Loucy (cell line): ENCODE results near the gene IGFBP6.

Source experiments
- H2AFZ ChIP-seq: fragments of 200-600 bp; sonication (generic); 2 replicates; pipeline ENCODE4 v1.6.0; 2016; ENCODE audit warnings: antibody characterized with exemption, mild to moderate bottlenecking, low read length, moderate library complexity
- H3F3A ChIP-seq: fragments of 200-600 bp; 2 replicates; pipeline ENCODE4 v1.6.0; 2016; ENCODE audit warnings: antibody characterized with exemption, low read depth, mild to moderate bottlenecking
- H3K27me3 ChIP-seq: fragments of 200-600 bp; sonication (generic); 2 replicates; pipeline ENCODE4 v1.6.1; 2014; ENCODE audit warnings: low read length, mild to moderate bottlenecking; ENCODE audit not compliant: insufficient read depth, poor library complexity, severe bottlenecking
- H3K36me3 ChIP-seq: fragments of 200-600 bp; sonication (generic); 2 replicates; pipeline ENCODE4 v1.6.1; 2016; ENCODE audit warnings: low read length; ENCODE audit not compliant: insufficient read depth
- H3K4me1 ChIP-seq: fragments of 200-600 bp; sonication (generic); 2 replicates; pipeline ENCODE4 v1.5.1; 2014; ENCODE audit warnings: low read length, mild to moderate bottlenecking; ENCODE audit not compliant: insufficient read depth, poor library complexity, severe bottlenecking
- H3K4me2 ChIP-seq: fragments of 200-600 bp; sonication (generic); 2 replicates; pipeline ENCODE4 v1.6.0; 2014; ENCODE audit warnings: antibody characterized with exemption, low read length, low read depth, mild to moderate bottlenecking; ENCODE audit not compliant: poor library complexity, severe bottlenecking
- H3K4me3 ChIP-seq: fragments of 200-600 bp; sonication (generic); 2 replicates; pipeline ENCODE4 v1.5.1; 2014; ENCODE audit warnings: low read length, mild to moderate bottlenecking, mixed read lengths; ENCODE audit not compliant: poor library complexity, severe bottlenecking
- H3K79me2 ChIP-seq: fragments of 200-600 bp; sonication (generic); 2 replicates; pipeline ENCODE4 v1.6.1; 2014; ENCODE audit warnings: low read length; ENCODE audit not compliant: insufficient read depth
- H3K9ac ChIP-seq: fragments of 200-600 bp; sonication (generic); 2 replicates; pipeline ENCODE4 v1.6.0; 2014; ENCODE audit warnings: mild to moderate bottlenecking, low read depth, low read length, moderate library complexity; ENCODE audit not compliant: poor library complexity, severe bottlenecking
- H3K9me2 ChIP-seq: fragments of 200-600 bp; sonication (generic); replicated peaks from 2 replicates; pipeline ENCODE4 v1.6.1; 2016; ENCODE audit warnings: low read depth, low read length, mixed read lengths
- H3K9me3 ChIP-seq: fragments of 200-600 bp; sonication (generic); 2 replicates; pipeline ENCODE4 v1.6.1; 2014; ENCODE audit warnings: mild to moderate bottlenecking, antibody characterized with exemption, low read length, low read depth; ENCODE audit not compliant: insufficient read depth
- H4K20me1 ChIP-seq: fragments of 200-600 bp; sonication (generic); 2 replicates; pipeline ENCODE4 v1.6.0; 2014; ENCODE audit warnings: antibody characterized with exemption, low read length, mild to moderate bottlenecking; ENCODE audit not compliant: insufficient read depth, poor library complexity, severe bottlenecking
- EZH2phosphoT487 ChIP-seq: fragments of 200-600 bp; IDR thresholded peaks from 2 replicates; pipeline ENCODE4 v1.6.1; 2018; ENCODE audit warnings: antibody characterized with exemption, mild to moderate bottlenecking, moderate library complexity, borderline replicate concordance
- TF ChIP-seq, protein P1 (sequence below): fragments of 200-600 bp; sonication (generic); conservative IDR thresholded peaks from 2 replicates; pipeline ENCODE4 v1.5.1; 2014; ENCODE audit warnings: mild to moderate bottlenecking, antibody characterized with exemption, low read length

IGFBP6 gene

DNA sequence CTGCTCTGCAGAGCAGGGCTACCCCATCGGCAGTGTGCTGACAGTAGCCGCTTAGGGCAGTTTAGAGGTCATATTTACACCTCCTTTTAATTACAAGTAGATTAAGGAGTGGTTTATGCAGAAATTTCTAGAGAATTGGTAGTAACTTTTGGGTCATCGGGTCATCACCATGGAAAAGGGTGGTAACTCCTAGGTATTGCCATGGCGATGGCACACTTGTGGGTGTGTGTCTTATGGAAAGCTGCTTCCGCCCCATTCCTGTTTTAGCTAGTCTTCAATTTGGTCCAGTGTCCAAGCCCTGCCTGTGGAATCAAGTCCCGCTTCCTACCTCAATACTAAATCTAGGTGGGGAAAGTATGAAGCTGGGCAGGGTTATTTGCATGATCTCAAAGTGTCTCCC lies 53.6 kb downstream of the IGFBP6 start:
- H4K20me1 ChIP-seq: no peaks in the 10 kb centered on the region

More for the DNA sequence above, 53.6 kb downstream of the IGFBP6 start:
- H3K4me1 ChIP-seq: no peaks in the 10 kb centered on the region
- no peaks in the 10 kb centered on the region for H3K27me3 ChIP-seq
- TF ChIP-seq, protein P1, sequence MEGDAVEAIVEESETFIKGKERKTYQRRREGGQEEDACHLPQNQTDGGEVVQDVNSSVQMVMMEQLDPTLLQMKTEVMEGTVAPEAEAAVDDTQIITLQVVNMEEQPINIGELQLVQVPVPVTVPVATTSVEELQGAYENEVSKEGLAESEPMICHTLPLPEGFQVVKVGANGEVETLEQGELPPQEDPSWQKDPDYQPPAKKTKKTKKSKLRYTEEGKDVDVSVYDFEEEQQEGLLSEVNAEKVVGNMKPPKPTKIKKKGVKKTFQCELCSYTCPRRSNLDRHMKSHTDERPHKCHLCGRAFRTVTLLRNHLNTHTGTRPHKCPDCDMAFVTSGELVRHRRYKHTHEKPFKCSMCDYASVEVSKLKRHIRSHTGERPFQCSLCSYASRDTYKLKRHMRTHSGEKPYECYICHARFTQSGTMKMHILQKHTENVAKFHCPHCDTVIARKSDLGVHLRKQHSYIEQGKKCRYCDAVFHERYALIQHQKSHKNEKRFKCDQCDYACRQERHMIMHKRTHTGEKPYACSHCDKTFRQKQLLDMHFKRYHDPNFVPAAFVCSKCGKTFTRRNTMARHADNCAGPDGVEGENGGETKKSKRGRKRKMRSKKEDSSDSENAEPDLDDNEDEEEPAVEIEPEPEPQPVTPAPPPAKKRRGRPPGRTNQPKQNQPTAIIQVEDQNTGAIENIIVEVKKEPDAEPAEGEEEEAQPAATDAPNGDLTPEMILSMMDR: no peak
- no peak for TF ChIP-seq EZH2phosphoT487
- no peaks in the 10 kb centered on the region for H3K9me3 ChIP-seq
- H3K79me2 ChIP-seq: no peaks in the 10 kb centered on the region
- H3K9ac ChIP-seq: no peak overlapping the region
- H3K4me2 ChIP-seq: no peak overlapping the region
- H3K36me3 ChIP-seq: no peaks in the 10 kb centered on the region
- H3K4me3 ChIP-seq: no peak overlapping the region
- H3K9me2 ChIP-seq: no peaks in the 10 kb centered on the region
- no peak overlapping the region for H2AFZ ChIP-seq
- H3F3A ChIP-seq: no peaks in the 10 kb centered on the region
